HuH-7.5 (cell line): ENCODE measurements around the gene OSBPL2.

Source experiments
- DNase-seq: peaks from one replicate; pipeline ENCODE4 v3.0.0; 2011; ENCODE audit warnings: low spot score

Gene OSBPL2

DNA sequence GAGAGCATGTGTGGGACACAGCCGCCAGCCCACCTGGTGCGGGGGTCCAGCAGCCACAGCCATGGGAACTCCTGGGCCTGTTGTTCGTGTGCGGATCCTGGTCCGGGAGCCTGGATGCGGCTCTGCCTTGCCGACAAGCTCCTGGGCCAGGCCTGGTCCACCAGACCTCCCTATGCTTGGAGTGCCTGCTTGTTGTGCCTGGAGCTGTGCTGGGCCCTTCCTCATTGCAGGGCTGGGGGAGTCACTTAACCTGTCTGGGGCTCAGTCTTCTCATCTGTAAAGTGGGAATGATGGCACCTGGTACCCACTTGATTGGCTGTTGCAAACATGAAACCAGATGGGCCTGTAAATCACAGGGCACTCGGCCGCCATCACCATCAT is 2.6 kb upstream of the OSBPL2 start:
- no peak for DNase-seq

DNA sequence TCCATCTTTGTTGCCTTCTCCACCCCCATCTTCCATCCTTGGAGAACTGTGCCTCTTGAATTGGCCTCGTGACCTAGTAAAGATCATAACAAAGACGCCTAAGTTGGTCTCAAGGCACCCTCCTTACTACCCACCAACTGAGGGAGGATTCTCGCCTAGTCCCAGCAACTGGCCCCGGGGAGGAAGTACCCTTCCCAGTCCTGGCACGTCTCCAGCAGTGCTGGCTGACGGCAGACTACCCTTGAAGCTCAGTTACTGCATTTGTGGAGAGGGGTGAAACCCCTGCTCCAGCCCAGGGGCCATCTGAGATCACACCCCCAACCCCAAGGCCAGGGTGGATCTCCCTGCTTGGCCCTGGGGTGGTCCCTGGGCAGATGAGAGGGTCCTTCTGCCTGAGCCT is 2.1 kb upstream of the OSBPL2 start:
- DNase-seq: no peak

DNA sequence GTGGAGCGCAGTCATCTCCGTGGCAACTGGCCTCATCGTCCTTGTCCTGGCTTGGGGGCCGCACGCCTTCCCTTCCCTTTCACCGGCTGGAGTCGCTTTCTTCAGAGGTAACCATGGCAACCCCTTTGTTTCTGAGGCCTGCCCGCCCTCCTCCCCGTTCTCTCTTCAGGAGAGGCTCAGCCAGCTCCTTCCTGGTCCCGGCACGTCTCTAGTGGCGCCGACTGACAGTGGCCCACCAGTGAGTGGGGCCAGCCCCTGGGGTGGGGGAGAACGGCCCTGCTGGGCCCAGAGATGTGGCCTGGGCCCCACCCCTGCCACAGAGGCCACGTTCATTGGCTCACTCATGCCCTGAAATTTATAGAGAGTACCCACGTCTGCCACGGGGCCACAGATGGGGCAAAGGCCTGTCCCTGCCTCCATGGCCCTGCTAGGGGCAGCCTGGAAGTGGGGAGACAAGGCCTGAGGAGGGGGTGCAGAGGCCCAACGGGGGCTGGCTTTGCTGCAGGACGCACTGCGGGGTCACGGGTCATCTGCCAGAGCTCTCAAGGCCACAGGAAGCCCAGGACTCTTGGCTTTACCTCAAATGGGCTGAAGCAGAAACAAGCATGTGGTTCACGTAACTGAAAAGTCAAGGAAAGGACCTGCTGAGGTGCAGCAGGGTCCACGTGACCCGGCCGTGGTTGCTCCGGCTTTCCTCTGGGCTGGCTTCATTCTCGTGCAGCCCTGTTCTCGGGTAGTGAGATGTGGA is 1.4 kb upstream of the OSBPL2 start:
- no peak for DNase-seq

DNA sequence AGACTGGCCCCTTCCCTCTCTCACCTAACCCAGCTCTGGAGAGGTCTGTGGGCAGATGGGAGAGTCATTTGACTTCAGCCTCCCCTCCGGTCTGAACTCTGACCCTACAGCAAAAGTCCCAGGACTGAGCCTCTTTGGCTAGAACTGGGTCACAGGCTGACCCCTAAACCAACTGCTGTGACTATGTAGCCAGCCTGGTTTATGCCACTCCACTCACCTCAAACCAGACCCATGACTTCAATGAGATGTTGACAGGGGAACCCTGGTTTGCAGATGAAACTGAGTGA is 864 bp upstream of the OSBPL2 start:
- no peak for DNase-seq

DNA sequence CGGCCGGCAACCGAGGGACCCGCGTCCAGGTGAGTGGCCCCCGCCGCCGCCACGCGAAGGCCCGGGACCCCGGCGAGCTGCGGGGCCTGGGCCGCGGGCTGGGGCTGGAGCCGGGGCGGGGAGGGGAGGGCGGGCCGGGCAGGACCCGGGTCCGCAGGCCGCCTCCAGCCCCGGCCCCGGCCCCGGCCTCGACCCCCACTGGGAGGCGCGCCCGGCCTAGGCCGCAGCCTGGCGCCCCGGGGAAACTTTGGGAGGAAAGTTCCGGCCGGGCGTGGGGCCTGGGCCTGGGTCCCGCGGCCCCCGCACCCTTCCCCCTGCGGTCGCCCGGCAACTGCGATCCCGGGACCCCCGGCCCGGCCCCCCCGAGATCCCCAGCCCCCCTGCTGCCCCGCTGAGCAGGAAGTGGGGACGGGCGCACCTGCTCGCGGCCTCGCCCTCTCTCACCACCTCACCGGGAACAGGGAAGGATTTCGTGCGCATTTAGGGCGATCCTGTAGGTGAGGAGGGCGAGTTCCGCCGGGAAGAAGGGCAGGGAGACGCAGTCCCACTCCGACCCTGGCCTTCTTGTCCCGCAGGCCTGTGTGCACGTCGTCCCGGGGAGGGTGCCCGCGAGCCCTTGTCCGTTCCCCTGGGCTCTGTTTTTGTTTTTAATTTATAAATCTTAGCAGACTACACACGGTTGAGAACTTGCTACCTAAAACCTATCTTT is 402 bp downstream of the OSBPL2 start:
- peak; percentile 85 for DNase-seq

DNA sequence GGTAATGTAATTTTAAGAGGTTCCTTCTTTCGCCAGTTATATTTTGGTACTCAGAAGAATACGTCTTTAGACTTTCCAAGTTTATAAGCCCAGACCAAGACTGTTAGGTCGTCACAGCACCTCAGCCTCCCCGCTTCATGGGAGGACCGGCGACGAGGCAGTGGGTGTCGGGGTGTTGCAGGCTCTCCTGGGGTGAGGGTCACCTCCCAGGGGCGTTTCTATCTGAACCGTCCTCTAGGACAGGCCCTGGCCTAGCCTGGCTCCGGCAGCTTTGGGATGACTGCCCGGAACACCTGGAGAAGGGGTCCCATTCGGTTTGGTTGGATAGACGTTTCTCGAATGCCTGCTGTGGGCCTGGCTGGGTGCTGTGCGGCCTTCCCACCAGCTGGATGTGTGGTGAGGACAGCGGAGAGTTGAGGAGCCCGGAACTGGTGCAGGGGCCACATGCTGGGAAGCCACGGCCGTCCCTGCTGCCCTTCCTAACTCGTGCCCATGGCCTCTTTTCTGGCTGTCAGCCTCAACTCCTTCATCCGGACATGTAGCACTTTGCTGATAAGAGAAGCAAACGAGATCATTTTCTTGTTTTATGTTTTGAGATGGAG is 1.1 kb downstream of the OSBPL2 start:
- no peak for DNase-seq

DNA sequence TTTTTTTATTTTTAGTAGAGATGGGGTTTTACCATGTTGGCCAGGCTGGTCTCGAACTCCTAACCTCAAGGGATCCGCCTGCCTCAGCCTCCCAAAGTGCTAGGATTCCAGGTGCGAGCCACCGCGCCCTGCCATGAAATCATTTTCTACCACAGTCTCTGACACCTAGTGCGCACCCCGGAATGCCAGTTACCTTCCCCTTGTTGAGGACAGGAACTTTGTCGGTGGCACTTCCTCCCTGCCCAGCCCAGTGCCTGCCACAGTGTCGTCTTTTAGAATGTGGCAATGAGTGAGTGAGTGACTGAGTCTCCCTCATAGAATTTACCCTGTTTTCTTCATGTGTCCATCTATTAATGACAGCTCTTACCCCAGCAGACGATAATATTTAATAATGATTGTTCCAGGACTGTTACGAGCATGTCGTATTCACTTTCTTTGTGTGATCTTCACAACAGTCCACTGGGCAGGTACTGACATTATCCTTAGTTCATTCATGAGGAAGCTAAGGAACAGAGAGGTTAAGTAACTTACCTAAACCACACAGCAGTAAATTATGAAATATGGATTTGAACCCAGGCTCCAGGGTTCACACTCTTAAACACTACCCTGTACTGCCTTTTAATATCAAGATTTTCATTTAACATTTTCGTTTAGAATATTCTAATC is 1.8 kb downstream of the OSBPL2 start:
- DNase-seq: no peak

DNA sequence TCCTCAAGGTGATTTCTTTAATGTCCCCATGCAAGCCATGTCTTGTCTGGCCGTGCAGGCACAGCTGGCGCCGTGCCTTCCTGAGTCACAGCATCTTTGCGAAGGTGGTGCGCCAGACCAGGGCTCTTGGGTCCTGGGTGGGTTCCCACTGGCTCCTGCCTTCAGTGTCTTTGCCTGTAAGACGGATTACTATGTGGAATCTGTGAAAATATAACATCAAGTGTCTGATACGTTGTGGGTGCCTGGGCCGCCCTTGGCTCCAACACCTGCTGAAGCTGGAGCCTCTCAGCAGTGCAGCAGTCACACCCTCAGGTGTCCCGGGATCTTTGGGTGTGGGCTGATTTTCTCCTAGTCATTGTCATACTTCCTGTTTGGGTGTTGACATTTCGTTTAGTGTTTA is 3.2 kb downstream of the OSBPL2 start:
- DNase-seq: no peak

DNA sequence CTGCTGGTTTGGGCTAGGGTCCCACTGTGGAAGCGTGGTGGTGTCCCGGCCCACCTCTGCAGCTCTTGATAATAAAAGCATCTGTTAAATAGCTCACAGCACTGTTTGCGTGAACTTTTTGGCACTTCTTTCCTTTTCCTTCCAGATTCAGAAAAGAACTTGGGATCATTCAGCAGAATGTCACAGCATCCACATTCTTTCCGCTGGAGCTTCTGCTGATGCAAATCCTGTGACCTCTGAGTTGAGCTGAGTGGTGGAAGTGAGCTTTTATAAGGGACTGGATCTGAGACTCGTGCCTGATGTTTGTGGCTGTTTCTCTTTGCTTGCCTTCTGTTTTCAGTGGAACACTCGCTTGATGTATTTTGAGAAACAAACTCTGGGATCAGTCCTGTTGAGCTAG is 3.9 kb downstream of the OSBPL2 start:
- DNase-seq: no peak

DNA sequence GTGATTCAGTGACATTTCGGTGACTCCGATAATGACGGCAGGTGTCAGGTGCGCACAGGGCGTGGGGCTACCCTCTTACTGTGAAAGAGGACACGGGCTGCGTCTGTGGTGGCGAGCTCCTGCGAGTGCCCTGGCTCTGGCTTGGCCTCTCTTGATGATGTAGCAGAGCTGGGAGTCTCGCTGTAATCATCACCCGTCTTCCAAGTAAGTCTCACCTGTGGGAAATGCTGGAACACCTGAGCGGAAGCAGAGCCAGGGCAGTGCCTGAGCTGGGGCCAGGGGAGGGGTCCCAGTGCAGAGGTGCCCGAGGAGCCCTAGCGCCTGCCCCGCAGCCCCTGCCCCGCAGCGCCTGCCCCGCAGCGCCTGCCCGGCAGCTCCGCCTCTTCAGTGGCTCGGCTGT is 4.8 kb downstream of the OSBPL2 start:
- DNase-seq: no peak

DNA sequence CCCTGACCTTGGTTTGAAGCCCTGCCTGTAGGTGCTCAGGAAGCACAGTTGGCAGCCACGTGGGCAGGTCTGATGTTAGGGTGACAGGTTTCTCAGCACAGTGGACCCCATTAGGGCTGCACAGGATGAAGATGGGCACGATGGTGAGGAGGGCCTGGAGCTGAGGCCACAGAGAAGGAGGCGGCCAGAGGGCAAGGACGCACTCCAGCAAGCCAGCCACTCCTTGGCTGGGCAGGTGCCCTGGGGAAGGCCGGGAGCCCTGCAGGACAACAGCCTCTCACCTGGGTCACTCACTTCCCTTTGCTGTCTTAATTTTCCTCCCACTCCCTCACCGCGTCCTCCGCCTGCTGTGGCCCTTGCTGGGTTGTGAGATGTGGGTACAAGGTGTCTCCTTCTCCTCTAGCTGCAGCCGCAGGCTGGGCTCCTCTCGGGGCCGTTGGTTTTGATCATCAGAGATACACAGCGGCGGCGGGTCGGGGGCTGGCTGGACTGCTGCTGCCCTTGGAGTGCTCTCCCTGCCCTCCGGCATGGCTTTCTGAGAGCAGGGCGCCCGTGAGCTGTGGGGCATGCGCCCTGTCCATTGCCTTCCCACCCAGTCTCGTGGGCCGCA is 5.7 kb downstream of the OSBPL2 start:
- no peak for DNase-seq

DNA sequence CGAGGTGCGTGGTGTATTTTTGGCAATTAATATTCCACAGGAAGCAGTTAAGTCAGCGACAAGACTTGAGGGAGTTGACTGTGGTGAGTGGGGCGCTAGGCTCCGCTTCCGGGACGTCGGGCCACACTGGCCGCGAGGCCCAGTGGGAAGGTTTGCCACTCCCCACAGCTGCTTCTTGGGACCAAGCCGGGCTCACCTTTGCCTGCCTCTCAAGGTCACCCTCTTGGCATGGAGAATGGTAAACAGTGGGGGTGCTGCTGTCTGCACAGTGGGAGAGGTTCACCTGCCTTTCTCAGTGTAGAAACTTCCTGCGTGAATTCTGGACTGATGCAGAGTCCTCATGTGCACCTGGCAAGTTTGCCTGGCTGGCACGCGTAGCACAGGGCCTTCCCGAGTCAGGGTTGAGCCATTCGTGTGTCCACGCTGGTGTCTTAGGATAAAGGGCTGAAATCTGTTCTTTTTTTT is 6.4 kb downstream of the OSBPL2 start:
- no peak for DNase-seq

DNA sequence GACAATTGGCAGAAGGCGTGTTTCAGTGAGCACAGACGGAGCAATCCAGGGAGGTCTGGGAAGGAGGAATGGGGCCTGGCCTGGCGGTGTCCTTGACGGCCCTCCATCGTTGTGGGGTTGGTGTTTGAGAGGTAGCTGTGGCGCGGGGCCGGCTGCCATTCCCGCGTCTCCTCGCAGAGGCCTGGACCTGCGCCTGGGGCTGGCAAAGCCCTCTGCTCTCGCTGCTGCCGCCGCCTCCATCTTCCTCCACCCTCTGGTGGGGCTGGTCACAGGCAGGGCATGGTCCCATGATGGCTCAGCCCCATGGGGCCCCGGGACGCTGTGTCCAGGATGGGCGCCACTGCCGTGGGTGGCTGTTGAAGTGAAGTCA is 7.6 kb downstream of the OSBPL2 start:
- DNase-seq: no peak

DNA sequence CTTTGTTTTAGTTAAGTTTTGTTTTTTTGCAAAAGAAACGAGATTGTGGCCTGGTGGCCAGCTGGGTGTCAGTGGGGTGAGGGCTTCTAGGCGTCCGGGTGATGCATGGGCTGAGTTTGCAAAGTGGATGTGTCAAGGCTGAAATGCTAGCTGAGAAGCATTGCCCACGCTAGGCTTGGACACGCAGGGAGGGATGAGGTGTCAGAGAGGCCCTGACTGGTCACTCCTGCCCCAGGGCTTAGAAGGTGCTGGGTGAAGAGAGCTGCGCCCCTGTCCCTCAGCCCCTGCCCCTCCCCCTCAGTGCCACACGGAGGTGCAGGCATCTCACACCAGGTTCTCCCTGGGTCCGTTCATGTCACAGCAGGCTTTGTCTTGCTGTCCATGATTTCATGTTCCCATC is 8.1 kb downstream of the OSBPL2 start:
- DNase-seq: no peak

DNA sequence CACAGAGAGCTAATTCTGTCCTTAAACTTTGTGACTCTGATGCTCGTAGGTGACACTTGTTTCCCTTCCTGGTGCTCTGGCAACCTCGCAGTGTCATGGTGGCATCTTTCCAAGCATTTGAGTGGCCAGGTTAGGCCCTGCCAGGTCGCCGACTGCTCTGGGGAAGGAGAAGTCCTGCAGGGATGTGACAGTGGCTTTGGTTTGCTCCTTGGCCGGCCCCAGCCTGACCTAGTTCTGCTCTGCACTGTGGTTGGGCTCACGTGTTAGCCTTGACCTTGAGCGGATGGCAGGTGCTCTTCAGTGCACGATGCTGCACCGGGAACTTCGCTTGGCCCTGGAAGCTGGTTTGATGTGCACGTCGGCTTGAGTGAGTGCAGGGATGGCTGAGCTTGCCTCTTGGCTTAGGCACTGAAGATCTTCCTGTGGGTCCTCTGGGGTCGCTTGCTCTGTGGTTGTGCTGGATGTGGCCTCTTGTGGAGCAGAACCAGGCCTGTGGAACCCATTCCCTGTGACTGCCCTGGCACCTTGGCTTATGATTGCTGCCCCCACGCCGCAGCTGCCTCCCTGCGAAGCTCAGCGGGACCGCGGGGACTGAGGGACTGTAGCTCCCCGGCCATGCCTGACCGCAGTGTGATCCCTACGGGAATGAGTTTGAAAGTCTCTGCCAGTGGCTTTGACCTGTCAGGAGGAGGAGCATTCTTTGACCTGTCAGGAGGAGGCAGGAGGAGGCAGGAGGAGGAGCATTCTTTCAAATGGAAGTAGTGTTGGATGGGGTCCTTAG is 8.7 kb downstream of the OSBPL2 start:
- no peak for DNase-seq

DNA sequence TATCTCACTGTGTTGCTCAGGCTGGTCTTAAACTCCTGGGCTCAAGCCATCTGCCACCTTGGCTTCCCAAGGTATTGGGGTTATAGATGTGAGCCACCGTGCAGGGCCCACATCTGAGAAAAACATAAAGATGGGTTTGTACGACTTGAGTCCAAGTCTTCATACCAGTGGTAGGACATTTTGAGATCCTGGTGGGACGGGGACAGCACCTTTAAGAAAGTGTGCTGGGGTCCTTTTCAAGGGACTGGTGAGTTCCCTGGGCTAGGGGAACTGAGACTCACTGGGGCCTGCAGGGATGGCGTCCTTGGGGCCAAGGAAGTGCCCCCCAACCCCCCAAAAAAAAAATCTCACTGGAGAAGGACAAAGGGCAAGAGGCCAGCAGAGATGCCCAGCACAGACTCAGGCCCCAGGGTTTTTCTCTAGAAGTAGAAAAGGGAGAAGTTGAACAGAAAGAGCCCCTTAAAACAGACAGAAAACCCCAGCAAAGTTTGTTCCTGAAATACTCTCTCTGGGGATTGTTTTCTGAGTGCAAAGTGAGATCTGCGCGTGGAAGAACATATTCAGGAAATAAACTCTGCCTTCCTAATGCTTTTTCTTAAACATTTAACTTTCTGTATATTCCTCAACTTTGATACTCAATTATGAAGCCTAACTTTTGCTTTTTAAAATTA is 10.7 kb downstream of the OSBPL2 start:
- DNase-seq: no peak

DNA sequence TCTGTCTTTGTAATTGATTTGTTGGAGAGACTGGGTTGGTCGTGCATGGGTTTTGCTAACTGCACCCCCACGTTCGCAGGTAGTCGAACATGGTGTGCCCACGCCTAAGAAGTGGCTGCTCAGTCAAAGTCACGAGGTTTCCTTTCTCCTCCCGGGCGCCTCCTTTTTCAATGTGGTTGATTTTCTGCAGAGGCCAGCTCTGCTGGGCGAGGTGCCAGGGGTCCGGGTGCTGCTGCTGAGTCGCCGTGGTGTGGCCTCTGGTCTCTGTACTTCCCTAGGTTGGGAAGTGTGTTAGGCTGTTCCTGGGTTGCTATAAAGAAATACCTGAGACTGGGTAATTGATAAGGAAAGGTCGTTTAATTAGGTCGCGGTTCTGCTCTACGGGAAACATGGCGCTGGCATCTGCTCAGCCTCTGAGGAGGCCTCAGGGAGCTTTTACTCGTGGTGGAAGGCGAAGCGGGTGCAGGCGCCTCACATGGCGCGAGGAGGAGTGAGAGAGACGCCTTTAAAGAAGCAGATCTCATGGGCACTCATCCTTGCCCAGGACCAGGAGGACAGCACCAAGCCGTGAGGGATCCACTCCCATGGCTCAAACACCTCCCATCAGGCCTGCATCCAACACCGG is 14.1 kb downstream of the OSBPL2 start:
- DNase-seq: no peak

DNA sequence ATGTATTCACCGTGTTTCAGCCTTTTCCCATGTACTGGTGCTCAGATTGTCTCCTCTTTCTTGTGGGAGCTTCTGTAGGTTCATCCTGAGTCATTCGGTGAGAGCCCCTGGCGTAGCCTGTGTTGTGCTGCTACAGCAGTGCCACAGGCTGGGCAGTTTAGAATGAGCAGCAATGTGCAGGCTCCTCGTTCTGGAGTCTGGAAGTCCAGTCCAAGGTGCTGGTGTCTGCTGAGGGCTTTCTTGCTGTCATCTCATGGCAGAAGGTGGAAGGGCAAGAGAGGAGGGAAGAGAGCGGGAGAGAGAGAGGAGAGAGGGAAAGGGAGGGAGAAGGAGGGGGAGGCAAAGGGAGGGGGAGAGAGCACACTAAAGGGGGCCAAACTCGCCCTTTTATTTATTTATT is 15.1 kb downstream of the OSBPL2 start:
- DNase-seq: no peak

DNA sequence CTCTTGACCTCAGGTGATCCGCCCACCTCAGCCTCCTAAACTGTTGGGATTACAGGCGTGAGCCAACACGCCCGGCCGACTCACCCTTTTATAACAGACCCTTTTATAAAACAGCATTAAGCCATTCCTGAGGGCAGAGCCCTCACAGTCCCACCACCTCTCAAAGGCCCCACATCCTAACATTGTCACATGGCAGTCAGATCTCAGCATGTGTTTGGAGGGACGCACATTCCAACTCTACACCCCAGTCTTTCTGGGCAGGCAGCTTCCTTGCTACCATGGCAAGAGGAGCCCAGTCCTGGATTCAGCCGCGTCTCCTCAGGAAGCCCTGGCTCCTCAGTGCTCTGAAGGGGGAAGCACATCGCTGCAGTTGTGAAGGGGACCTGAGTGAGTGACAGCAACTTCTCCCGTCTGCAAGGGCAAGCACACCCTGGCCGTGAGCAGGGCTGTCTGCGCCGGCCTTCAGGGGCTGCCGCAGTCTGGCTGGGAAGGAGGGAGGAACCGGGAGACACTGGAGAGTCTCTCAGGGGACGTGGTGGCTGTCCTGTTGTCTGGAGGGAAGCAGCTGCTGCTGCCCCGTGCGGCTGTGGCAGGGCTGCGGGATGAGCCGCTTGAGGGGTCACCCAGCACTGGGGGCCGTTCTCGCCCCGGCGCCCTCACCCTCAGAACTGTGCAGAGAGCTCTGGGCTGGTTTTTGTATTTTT is 15.9 kb downstream of the OSBPL2 start:
- DNase-seq: no peak

DNA sequence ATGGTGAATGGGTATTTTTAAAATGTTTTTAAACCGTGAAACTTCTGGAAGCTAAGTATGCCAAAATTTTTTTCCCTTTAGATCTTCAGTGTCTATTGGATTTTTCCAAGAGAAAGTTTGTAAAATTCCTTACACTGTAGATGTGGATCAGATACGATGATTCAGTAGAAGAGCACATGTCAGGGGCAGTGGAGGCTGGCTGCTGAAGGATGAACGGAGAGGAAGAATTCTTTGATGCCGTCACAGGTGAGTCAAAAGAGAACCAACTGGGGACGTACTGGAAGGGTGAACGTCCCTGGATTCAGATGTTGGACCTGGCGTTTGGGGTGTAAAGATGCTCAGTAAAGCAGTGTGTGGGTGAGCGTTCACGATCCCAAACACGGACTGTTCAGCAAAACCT is 17.7 kb downstream of the OSBPL2 start:
- no peak for DNase-seq
